ENCODE measurements around the gene RINL.
A peak's percentile ranks its signal among the peaks of the same experiment; 100 is the strongest.

Gene RINL

GRCh38 chr19:38849860-38850435 lies 28.1 kb downstream of the RINL start, which contains the start of gene HNRNPL:
Gene HNRNPL, minus strand, starts transcription at chr19:38849986. Its CDS starts 20 bp downstream, at chr19:38849966.
- peak; percentile 98 to 100 for DNase-seq (ENCODE audit: low read depth in 1 of 2, low spot score in 1 of 2)

- peak; percentile 97 to 99 for DNase-seq (ENCODE audit: low read depth in 1 of 2, low spot score in 1 of 2)
Observed at GRCh38 chr19:38849147-38849859, 28.8 kb downstream of the RINL start.

DNA sequence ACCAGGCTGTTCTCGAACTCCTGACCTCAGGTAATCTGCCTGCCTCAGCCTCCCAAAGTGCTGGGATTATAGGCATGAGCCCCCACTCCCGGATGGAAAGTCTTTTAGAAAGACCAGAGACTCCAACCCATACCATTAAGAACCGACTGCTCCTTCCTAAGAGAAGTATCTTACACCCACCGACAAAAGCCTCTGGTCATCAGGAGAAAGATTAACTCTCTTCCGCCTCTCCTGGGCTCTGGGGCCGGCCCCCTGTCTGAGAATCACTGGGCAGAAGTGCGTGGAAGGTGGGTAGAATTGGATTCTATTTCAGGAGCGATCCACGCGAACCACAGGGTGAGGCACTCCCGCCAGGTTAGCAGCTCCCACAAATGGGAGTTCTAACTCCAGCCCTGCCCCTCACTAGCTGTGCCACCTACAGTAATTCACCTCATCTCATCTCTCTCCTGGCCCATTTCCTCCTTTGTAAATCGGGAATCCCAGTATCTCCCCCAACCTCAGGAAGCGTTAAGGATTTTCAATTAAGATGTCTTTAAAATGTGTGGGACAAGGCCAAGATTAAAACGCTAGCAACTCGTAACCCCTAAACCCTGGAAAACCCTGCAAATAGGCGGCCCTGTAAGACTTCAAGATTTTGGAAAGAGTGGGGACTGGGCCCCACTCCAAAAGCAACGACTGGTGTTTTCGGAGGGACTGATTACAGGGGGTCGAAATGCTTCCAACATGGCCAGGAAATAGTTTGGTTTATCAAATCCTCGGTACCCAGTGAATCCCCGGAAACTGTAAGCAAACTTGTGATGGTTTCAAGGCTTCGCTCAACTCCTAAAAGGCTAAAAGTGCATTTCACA lies 29.6 kb downstream of the RINL start:
- DNase-seq (ENCODE audit: low read depth in 1 of 2, low spot score in 1 of 2) = no peak

DNA sequence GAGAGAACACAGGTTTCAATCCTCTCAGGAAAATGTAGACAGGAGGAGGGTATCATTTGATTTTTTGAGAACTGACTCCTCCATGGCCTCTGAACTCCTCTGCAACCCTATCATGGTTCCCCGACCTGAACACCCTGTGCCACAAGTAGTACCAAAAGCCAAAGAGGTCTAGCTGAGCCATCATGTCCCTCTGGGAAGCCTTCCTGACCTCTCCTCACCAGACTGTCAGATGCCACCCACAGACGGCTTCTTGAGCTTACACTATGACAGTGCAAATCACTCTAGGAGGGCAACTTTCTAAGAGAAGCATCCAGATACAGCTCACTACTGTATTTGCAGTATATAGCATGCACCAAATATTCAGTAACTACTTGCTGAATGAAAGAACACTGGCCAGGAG lies 32.0 kb downstream of the RINL start:
- no peak for DNase-seq (ENCODE audit: low read depth in 1 of 2, low spot score in 1 of 2)

DNA sequence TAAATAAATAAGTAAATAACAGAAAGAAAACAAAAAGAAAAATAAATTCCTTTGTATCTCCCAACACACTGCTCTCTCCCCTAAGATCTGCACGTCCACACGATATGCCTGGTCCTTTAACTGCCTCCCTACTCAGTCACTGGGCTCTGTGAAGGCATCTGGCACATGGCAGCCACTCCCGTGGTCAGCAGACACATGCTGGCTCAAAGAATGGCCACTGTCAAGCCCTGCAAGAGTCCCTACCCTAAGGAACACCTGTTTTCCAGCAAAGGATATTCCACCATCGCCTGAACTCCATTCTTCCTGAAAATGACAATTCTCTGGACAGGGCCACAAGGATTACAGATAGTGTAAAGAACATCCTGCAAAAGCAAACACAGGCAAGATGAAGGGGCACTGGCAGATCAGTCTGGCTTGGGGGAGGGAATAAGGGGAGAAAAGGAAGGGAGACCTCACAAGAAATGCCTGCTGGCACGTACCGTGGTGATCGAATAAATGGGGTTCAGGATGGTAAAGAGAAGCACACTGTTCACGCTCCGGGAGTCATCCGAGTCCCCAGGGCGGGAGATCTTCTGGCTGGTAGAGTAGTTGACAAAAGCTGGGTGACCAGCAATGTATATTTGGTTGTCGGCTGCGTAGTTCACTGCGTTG lies 32.6 kb downstream of the RINL start:
- DNase-seq (ENCODE audit: low read depth in 1 of 2, low spot score in 1 of 2) = no peak

GRCh38 chr19:38844093-38844686 lies 33.9 kb downstream of the RINL start:
- no peak for DNase-seq (ENCODE audit: low read depth in 1 of 2, low spot score in 1 of 2)

- DNase-seq (ENCODE audit: low read depth in 1 of 2, low spot score in 1 of 2) = no peak
Observed at GRCh38 chr19:38843175-38843758, 34.8 kb downstream of the RINL start.

GRCh38 chr19:38842439-38843174 lies 35.5 kb downstream of the RINL start:
- DNase-seq (ENCODE audit: low read depth in 1 of 2, low spot score in 1 of 2) = no peak

DNA sequence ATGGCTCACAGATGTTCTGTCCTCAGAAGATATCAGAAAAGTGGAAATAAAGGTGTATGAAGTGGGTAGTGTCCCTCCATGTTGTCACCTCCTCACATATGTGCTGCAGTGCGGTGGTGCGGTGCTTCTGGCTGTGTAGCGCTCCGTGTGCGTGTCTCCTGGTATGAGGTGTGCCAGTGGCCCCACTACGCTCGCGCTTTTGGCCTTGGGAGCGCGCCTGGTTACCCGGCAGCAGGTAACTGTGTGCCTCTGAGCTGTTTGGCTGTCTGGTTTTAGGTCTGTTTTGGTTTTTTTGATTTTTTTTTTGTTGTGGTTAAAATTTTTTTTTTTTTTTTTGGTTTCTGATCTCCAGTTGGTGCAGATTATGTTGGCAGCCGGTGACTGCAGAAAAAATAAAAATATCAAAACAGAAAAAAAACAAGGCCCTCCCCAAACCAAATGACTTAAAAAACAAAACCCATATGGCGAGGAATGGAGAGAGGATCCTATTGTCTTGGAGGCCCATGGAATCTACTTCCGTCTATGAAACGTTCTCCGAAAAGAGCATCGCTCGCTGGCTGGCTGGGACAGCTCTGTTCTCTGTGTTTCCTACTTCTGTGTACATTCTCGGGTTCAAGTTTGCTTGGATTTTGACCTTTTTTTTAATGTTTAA lies 36.2 kb downstream of the RINL start:
- no peak for DNase-seq (ENCODE audit: low read depth in 1 of 2, low spot score in 1 of 2)

GRCh38 chr19:38841180-38841766 lies 36.8 kb downstream of the RINL start:
- DNase-seq (ENCODE audit: low read depth in 1 of 2, low spot score in 1 of 2) = no peak

DNA sequence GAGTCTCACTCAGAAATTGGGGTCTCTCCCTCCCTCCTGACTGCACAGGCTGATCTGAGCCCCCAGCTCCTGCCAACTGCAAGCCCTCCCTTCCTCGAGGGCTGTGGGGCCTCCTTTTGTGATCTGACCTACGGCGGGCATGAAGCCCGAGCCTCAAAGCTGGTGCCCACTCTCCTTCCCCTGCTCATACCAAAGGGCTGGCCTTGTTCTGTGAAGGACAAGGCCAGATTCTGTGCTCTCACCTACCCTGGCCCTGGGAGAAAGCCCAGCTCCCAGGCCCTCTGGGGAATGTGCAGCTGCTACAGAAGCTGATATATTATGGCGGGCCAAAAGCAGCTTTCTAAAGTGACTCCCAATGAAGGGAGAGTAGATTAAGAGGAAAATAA lies 37.5 kb downstream of the RINL start:
- DNase-seq (ENCODE audit: low read depth in 1 of 2, low spot score in 1 of 2) = no peak

- no peak for DNase-seq (ENCODE audit: low read depth in 1 of 2, low spot score in 1 of 2)
Observed at GRCh38 chr19:38839816-38840582, 38.1 kb downstream of the RINL start.

GRCh38 chr19:38838986-38839761 lies 38.9 kb downstream of the RINL start:
- DNase-seq (ENCODE audit: low read depth in 1 of 2, low spot score in 1 of 2) = no peak

DNA sequence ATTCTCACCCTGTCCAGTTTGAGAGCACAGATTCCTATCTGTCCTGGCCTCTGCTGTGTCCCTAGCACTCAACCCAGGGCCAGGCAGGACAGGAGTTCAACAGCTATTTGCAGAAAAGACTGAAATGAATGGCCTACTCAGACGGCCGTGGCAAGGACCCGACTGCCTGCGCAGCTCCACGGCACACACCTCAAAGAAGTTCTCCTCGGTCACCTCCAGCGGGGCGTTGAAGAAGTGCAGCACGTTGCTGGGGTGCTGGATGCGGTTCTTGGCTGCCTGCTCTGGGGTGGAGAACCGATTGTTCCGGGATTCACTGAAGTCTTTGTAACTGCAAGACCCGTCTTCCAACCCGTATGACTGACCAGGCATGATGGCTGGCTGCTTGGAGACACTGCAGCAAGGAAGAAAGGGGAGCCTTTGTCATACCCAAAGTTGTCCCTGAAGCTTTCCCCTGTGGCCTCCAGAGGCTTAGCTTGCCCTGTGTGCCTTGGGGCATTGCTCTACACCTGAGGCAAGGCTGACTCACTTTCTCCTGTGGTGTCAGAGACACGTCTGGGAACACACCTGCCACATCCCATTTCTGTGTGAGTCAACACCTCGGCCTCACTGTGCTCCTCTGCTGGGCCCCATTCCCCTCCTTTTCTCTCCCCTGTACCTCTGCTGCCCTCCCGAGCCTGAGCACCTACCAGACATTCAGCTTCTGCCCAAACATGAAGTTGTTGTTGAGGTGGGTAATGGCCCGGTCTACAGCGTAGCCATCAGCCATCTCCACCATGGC lies 39.7 kb downstream of the RINL start:
- peak in 1 of 2 donors; percentile 71 for DNase-seq (ENCODE audit: low read depth in 1 of 2, low spot score in 1 of 2)

DNA sequence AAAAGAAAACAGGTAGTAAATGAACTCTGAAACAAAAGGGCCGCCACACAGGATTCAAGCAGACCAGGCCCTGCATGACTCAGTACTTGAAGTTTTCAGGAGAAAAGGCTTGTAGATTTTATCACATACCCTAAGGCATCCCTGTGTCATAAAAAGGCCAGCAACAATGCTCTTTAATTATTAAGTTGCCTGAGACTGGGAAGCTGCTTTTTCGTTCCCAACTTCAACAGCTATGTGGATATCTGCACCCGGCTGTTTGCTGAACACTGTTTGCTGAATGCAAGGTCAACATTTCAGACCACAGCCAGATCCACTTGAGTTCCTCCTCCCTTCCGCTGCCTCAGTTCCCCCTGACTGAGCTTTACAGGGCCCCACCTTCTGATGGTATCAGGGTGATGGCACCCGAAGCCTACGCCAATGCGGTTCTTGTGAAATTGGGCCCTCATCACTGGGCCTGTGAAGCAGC lies 40.4 kb downstream of the RINL start:
- no peak for DNase-seq (ENCODE audit: low read depth in 1 of 2, low spot score in 1 of 2)

DNA sequence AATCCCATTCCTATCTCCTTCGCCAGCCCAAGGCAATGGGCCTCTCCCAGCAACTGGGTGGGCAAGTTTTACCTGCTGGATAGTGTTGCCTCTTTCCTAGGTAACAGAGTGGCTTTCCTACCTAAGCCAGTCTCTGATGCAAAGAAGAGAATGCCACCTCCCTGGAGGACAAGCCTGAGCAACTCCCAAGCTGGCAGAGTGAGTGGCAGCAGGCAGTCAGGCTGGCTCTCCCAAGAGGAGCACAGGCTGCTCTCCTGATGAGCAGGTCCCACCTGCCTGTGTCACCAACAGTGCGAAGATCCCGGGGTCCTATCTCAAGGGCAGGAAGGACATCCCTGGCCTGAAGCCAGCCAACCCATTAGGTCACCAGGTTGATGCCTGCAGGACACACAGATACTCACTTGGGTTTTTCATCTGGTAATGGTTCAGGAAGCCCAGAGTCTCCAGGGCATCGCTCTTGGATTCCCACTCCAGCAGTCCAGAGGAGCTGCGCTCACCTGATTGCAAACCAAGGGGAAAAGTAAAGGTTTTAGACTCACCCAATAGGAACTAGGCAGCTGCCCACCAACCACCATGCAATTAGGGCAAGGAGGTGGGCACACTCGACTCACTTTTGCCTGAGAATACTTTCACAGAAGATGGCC lies 41.0 kb downstream of the RINL start:
- DNase-seq (ENCODE audit: low read depth in 1 of 2, low spot score in 1 of 2) = no peak

Data from activated CD4-positive, alpha-beta T cell treated with anti-CD3 and anti-CD28 coated beads, Interleukin-2, amount 50 U/mL, for 24 hours (primary cell).